Retina (tissue), 1 donor: Measurements from ENCODE around the gene ABLIM1.

Experiments used
- DNase-seq: peaks from one replicate; pipeline ENCODE4 v3.0.0-alpha.2; 2016

Gene ABLIM1

DNA sequence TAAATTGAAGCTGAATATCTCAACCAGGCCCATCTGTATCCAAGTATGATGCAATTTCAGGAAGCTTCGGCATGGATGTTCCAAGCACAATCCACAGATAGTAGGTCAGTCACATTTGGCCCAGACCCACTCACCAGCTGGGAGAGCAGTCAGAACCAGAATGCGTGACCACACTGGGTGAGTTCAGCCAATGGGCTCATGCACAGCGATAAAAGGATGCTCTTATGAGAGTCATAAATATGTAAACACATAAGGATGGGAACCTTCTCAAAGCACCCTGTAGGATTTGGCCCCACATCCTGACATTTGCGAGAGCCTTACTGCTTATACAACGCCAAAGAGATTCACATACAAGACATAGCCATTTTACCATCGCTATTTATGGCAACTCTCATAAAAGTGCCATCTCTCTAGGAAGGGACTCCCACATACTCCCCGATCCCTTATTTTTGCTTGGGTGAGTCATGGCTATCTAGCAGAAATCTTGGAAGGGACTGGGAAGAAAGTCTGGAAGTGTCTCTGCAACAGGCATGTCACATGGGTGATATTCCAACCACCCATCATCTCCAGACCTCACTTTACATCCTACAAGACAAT is 256.8 kb downstream of the ABLIM1 start:
- DNase-seq, result no peak

DNA sequence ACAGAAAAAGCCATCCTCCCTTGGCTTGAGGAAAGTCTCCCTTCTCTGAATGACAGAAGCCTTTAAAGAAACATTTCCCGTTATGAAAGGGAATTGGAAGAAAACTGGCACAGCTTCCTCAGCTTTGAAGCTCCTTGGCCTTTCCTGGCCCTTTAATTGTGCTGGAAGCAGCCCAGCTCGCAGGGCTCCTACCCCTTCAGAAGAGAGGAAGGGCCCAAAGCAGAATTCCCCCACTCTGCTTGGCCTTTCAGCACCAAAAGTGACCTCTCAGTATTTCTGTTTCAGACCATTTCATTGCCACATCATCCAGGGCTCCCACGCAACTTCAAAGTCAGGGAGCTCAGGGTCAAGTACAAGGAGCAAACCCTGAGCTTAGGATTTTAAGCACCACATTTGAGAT is 258.0 kb downstream of the ABLIM1 start:
- no peak for DNase-seq

DNA sequence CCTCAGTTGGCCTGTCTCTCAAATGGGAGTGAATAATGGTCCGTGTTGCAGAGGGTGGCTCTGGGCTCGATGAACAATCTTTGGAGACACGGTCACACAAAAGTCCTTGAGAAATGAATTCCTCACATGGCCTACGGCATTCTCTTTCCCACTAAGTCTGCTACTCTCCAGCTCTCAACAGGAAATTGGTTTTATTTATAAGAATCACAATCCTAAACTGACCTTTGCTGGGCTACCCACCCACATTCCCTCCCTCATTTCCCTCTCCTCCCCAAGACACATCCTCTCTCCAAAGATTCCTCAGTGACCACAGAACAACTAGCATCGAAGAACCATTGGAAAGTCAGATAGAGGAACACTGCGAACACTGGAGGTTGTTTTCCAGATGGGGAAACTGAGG is 258.5 kb downstream of the ABLIM1 start:
- DNase-seq, result no peak

DNA sequence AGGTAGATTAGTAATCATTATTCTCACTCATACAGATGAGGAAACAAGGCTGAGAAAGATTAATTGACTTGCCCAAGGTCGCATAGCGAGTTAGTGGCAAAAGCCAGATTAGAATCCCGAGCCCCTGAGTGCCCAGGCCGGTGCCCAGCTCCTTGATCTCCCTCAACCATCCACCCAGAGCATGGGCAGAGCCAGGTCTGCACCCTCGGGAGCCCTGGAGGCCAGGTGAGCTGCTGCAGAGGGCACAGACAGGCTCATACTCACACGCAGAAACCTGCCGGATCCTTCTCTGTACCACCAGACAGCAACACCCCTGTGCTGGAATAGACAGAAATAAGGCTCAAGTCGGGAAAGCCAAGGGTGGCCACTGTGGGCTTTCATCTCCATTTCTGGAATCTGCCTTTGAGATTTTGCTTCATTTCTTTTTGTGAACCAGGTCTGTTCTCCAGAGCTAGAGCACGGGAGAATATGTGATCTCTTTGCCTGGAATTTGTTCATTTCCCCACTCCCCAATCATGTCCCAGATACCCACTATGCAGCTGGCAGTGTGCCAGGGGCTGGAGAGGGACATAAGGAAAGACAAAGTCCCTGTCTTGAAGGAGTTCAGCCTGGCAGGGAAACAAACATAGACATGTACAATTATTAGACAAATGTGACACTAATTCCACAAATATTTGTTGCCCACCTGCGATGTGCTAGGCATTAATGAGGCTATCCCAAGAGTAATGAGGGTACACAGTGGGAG is 259.3 kb downstream of the ABLIM1 start:
- DNase-seq, result no peak

DNA sequence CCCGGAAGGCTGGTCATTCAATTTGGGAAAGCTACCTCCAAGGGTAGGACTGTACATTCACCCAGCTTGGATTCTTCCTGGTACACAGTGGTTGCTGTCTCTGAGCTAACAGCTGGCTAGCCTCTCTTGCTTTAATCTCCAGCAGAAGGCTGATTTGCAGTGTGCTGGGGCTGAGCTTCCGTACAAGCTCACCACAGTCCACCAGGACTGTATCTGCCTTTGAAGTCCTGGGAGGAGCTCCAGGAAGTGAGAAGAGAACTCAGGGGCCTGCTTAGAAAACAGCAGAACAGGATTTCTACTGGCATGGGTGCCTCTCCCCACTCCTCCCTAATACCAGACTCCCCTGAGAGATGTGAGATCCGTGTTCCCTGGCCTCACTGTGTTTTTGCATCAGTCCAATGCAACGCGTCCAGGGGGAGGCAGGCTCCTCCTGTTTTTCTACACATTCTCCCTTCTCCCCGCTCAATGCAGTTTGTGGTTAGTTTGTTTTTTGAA is 260.4 kb downstream of the ABLIM1 start:
- DNase-seq, result no peak

DNA sequence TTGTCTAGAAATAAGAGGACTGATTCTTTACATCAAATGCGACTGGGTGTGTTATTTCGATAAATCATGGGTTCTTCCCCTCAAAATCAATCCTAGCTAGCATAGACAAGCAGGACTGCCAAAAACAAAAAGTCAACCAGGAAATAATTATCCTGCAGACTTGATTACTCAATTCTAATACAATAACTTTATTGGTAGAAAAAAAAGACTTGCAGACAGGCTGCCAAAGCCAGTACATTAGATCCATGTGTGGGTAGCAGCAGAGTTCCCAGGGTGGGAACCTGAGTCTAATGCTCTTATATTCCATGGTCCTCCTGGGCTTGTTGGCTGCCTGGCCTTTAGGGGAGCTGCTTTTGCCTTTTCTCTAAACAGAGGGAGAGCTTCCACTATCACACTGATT is 261.6 kb downstream of the ABLIM1 start:
- no peak for DNase-seq

DNA sequence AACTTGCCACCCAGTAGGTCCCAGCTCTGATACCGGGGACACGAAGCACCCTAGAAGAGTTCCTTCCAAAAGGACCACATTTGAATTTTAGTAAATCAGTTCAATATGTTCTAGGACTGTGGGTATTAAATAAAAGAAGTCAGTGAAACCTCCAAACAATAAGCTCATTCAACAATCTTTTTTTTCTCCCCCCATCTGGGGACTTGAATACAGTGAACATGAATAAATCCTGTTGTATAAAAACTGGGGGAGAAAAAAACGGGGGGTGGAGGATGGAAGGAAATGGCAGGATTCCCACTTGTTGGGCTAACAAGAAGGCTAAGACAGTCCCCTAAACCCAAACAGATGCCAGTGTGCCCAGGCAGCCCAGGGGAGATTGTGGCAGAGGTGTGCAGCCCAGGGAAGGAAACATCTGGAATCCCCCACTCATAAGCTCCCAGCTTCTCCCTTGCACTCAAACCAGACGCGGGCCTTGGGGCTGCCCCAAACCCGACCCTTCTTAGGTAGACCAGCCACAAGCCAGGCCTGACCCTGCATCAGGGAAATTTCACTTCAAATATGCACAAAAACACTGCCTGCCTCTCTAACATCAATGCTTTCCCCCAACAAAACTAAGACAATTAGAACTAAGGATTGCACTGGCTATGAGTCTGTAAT is 262.6 kb downstream of the ABLIM1 start:
- no peak for DNase-seq

DNA sequence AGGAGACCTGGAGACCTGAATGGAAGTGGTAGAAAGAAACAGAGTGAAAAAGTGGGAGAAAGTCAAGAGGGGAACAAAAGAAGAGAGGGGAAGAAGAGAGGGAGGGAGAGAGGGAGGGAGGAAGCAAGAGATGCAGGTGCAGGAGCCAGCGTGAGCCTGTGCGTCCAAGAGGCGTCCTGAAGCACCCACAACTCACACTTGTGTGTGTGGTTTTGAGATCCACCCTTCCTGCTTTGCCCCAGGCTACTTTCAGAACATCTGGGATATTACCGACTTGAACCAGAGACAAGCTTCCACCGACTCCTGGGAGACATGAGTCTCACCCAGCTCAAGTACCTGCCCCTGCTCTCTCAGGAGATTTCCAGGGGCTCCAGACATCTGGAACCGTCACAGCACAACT is 263.5 kb downstream of the ABLIM1 start:
- no peak for DNase-seq

DNA sequence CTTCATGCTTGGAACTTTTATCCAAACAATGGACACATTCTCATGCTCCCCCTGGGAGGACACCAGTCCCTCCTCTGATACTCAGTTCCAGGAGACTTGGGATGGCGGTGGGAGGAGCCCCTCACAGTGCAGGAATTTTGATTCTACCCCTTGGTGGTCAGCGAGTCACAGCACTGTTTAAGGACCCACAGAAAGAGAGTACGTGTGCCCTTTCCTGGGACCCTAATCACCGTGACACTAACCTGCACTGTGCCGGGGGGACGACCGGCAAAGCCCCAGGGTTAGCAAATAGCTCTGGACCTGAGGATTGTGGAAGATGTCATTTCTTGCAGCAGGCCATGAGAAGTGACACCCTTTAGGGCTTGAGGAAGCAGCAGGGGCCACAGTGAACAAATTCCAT is 264.2 kb downstream of the ABLIM1 start:
- DNase-seq, result no peak

DNA sequence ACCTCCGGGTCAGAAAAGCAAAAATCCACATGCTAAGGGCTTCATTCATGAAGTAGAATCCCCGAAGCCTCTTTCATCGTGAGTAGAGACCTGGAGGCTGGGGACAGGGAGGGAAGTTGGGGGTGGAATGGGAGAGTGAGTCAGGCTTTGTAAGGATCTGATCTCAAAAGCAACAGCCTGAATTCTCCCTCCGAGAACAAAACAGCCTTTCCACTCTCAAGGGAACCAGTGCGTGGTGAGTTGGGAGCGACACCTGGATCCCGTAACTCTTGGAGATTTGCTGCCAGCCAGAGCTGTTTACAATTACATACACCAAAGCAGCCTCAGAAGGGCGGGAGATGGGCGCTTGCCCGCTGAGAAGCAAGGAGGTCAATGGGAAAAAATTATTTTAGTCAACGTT is 264.6 kb downstream of the ABLIM1 start:
- DNase-seq, result no peak

DNA sequence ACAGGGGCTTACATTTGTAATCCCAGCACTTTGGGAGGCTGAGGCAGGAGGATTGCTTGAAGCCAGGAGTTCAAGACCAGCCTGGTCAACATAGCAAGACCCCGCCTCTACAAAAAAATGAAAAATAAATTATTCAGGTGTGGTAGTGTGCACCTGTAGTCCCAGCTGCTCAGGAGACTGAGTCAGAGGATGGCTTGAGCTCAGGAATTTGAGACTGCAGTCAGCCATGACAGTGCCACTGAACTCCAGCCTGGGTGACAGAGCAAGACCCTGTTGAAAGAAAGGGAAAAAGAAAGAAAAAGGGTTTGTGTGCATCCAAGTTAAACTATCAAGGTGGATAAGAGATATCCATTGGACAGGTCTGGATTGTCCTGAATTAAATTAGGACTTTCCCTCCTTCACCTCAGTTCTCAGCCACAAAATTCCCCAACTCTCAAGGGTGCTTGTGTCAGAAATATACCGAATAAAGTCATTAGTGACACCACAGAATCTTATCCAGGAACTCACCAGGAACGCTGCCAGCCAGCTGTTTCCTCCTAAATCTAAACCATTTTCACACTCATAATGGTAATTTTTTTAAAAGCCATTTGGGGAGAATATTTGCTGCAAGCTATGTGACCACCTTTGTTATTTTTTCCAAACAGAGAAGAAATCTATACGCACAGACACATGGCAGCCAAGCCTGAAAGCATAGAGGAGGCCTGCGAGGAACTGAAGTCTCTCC is 265.8 kb downstream of the ABLIM1 start:
- DNase-seq, result no peak

DNA sequence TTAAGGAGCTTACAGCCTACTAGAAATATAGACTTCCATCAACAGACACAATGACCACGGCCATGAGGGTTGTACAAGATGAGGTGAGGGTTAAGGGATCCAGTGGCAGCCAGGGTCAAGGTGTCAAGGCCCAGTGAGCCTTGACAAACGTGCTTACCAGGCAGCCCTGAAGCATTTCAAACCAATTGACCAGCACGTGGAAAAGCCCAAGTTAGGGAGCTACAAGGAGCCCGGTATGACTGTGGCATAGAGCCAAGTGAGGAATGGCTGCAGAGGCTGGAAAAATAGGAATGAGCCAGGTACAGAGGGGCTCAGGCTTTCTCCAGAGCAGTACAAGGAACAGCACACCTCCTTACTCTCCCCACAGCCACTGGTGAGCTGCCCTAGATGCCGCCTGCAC is 266.5 kb downstream of the ABLIM1 start:
- DNase-seq, result no peak

DNA sequence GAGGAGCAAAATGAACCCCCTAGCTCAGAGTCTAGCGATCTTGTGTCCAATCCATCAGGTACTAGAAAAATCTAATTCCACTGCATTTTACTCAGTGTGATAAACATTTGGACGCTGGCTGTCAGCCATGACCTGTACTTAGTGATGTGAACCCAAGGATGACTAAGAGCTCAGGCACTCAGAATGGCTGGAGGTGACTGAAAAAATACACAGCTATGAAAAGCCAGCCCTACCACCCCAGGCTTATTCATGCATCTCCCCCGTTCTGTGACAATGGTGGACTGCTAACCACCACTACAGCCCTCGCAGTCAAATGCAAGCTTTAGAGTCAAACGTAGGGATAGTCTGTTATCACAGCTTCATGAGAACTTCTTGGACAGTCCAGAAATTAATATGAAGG is 268.6 kb downstream of the ABLIM1 start:
- no peak for DNase-seq

DNA sequence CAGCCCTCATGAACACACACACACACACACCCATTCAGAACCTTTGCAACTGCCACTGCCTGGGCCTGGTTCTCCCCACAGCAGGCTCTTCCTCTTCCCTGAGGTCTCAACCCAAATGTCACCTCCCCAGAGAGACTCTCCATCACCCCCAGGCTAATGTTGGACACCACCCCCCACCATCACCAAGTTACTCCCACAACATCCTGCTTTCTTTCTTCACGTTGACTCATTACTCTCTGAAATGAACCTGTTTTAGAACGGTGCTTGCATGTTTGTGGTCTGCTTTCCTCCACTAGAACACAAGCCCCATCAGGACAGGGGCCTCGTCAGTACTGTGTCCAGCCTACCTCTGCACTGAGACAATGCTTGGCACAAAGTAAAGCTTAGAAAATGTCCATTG is 269.8 kb downstream of the ABLIM1 start:
- DNase-seq, result no peak

DNA sequence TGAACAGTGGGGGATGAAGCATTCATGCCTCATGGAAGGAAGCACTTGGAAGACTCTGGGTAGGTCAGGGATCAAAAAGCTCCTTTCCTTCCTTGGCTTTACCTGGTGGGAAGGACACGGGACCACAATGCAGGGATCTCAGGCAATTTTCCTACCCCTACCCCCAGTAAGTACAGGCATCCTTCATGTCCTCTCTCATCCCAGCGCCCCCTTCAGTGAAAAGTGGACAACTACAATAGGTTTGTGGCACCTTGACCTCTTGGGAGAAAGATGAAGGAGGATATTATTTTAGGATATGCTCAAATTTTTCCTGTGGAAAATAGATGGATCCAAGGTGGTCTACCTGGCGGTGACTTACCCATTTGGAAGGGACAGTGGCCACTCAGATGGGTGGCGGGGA is 270.3 kb downstream of the ABLIM1 start:
- no peak for DNase-seq

DNA sequence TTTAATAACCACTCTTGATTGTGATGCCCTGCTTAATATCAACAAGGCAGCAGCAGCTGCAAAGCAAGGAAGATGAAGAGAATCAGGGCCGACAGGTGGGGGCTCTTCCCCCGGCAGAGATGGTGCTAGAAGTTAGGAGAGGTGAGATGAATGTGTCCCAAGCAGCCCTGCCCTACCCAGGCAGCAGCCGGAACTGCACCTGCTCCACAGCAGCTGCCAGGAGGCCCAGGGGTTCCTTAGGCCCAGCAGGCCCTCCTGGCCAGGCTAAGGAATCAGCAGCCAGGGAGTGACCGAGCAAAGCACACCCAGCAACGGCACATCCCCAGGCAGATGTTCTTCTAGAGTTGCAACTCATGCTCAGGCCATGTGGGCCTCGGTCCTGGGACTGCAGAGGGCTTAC is 271.6 kb downstream of the ABLIM1 start:
- no peak for DNase-seq

DNA sequence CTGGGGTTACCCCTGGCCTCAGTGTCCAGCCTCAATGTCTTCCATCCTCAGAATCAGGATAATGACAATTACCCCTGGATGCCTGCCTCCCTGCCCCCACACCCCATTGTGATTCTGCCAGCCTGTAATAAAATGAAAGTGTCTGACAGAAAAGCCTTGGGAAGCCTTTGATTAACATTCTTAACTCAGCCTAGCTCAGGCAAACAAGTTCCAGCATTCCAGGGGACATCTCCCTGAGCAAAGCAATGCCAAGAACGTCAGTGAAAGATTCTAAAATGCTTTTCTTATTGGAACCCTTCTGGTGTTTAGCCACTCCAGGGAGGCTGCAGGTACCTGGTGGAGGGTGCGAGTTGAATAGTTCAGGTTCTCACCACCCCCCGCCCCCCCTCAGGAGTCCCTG is 272.5 kb downstream of the ABLIM1 start:
- DNase-seq, result no peak

DNA sequence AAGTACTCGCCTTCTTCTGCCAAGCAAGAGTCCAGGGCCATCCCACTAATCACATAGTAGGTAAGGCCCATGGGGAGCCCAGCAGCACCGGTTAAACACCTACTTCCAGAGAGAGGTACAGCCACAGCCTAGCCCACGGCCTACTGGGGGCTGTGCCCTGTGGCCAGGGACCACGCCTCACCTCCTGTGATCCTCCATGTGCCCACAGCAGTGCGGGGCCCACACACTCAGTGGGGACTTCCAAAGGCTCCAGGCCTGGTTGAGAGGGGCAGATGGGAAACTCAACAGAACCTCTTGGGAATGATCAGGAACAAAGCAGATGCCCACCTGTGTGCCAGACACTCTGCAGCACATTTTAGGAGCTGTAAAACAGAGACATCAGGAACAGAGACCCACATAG is 273.5 kb downstream of the ABLIM1 start:
- no peak for DNase-seq

DNA sequence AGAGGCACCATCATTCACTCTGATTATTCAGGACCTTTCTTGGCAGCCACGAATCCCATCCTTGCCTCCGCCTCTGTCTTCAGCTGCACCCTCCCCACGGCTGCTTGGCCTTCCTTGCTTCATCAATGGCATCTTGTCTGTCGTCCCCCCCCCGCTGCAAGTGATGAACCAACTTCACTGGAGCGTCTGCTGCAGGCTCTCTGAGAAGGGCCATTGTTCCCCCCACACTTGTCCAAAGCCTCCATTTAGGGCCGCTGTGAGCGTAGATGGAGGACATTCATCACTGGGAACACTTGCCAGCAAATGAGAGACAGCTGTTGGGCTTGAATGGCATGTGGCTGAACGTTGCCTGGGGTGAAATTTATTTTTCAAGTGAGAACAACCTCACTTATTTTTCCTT is 273.9 kb downstream of the ABLIM1 start:
- DNase-seq, result no peak
